Measurements from ENCODE around the gene INTS15.

Gene INTS15

DNA sequence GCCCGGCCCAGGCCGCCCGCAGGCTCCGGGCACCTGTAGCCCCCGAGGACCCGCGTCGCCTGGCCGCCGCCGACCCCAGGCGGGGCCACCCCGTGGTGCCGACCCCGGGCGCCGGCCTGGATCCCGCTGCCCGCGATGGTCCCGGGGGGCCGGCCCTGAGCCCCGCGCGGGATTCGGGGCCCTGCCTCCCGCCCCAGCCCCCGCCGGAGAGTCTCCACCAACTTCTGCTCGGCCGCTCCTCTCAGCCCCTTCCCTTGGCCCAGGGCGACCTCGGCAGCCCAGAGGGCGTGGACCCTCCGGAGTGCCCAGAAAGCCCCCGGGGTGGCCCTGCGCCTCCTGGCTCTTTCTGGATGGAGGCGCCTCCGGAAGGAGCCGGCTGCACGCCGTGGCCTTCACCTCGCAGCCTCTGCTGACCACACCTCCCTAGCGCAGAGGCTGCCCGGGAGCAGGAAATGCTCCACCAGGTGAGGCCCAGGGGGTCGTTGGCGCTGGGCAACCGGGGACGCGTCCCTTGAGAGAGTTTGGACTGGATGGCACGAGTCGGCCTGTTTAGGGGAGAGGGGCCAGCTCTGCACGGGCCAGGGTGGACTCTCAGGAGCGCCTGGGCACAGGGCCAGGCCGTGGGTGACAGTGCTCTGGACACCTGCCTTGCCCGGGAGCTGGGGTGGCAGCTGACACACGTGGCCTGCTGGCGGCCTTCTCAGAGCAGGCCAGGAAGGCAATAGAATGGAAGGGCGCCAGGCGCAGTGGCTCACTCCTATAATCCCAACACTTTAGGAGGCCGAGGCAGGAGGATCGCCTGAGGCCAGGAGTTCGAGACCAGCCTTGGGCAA, 26.1 kb downstream of the INTS15 start:
- Histone ChIP-seq H3K9me3 (no peaks in the 10 kb centered on the region), H3K4me1 (peaks cover 0 to 24% (median 15%) of the 10 kb centered on the region in 4 donors), H3K27ac (peak overlapping the region; percentile 31 to 42), H3K27me3 (no peaks in the 10 kb centered on the region), H3K4me3 (peak overlapping the region; percentile 68 to 72), H3K36me3 (peaks cover 0 to 24% (median 0%) of the 10 kb centered on the region in 3 donors)
- intact Hi-C loops (cut with DNase I; ENCODE audit: low total_unique reads), result no loop called here
- TF ChIP-seq, protein P1, sequence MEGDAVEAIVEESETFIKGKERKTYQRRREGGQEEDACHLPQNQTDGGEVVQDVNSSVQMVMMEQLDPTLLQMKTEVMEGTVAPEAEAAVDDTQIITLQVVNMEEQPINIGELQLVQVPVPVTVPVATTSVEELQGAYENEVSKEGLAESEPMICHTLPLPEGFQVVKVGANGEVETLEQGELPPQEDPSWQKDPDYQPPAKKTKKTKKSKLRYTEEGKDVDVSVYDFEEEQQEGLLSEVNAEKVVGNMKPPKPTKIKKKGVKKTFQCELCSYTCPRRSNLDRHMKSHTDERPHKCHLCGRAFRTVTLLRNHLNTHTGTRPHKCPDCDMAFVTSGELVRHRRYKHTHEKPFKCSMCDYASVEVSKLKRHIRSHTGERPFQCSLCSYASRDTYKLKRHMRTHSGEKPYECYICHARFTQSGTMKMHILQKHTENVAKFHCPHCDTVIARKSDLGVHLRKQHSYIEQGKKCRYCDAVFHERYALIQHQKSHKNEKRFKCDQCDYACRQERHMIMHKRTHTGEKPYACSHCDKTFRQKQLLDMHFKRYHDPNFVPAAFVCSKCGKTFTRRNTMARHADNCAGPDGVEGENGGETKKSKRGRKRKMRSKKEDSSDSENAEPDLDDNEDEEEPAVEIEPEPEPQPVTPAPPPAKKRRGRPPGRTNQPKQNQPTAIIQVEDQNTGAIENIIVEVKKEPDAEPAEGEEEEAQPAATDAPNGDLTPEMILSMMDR (IDR thresholded peaks at IDR 0.05), result no peak
- DNase-seq, result no peak

DNA sequence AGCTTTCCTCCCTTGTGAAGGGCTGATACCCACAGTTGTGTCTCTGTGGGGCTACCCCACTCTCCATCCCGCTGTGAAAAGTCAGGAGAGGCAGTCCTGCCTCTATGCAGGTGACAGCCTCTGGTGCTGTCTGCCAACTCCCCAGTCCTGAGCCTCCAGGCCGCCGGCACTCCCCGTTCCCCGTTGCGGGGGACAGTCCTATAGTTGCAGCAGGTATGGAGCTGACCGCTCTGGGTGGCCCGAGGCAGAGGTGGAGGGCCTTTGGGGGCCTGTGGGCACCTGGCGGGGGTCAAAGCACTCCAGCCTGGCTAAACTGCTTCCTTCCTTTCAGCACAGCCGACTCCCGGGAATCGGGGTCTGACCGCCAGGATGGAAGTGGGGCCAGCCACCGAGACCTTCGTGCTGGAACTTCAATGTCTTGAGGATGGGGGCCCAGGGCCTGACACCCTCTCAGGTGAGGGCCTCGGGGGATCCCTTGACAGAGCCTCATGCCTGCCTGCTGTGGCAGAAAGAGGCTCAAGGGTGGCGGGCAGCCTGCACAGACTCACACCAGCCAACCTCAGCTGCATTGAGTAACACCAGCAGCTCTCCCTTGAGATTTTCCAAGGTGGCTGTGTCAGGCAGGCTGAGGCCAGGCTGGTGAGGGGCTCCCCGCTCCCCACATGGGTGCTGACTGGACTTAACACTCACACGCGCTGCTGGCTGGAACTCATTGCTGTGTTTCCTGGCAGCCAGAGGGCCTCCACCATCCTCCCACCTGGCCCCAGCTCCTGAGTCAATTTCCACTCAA, 27.2 kb downstream of the INTS15 start:
- peaks cover 8 to 36% (median 10%) of the 10 kb centered on the region in 3 donors for H3K36me3 ChIP-seq
- H3K27me3 ChIP-seq, result no peaks in the 10 kb centered on the region
- no peak overlapping the region for H3K4me3 ChIP-seq
- TF ChIP-seq, protein P1 (IDR thresholded peaks at IDR 0.05), result no peak
- no peak for DNase-seq
- no peak overlapping the region for H3K27ac ChIP-seq
- intact Hi-C loops (cut with DNase I; ENCODE audit: low total_unique reads), result no loop called here
- H3K9me3 ChIP-seq, result no peaks in the 10 kb centered on the region
- H3K4me1 ChIP-seq, result peaks cover 0 to 24% (median 15%) of the 10 kb centered on the region in 4 donors

DNA sequence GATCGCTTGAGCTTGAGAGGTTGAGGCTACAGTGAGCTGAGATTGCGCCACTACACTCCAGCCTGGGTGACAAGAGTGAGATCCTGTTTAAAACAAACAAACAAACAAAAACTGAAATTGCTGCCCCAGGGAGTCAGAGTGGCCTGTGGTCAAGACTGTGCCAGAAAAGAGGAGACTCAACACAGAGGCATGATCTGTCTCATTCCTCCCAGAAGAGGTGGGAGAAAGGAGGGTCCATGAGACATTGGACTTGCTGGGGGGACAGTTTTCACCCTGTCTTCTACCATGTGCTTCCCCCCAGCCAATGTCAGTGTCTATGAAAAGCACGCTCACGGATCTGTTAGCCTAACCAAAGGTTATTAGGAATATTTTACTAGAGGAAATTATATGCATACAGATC, 28.8 kb downstream of the INTS15 start:
- Histone ChIP-seq H3K27ac (no peak overlapping the region), H3K9me3 (no peaks in the 10 kb centered on the region), H3K27me3 (no peaks in the 10 kb centered on the region), H3K4me3 (no peak overlapping the region), H3K36me3 (peaks cover 9 to 51% (median 18%) of the 10 kb centered on the region in 3 donors), H3K4me1 (peaks cover 0 to 24% (median 15%) of the 10 kb centered on the region in 4 donors)
- intact Hi-C loops (cut with DNase I; ENCODE audit: low total_unique reads), result no loop called here
- DNase-seq, result no peak
- TF ChIP-seq, protein P1 (IDR thresholded peaks at IDR 0.05), result no peak

DNA sequence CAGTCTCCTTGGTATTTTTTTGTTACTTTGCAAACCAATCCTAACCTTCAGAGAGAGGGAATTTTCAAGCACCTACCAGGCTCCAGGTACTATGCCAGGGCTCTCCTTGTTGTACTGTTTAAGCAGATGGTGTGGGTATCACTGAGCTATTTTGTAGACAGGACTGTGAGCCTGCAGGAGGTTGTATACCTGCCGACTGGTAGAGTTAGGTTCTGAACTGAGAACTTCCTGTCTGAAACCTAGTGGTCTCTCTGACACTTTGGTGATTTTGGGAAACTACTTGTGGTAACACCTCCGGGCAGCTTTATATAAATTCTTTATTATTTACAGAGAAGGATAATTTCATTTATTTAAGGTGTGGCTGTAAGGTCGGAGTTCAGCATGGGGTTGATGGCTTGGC, 30.1 kb downstream of the INTS15 start:
- no peak for DNase-seq
- H3K36me3 ChIP-seq, result peaks cover 14 to 62% (median 22%) of the 10 kb centered on the region in 3 donors

More for the DNA sequence above, 30.1 kb downstream of the INTS15 start:
- Histone ChIP-seq H3K4me3 (no peak overlapping the region), H3K27me3 (no peaks in the 10 kb centered on the region), H3K9me3 (no peaks in the 10 kb centered on the region), H3K27ac (no peak overlapping the region), H3K4me1 (peaks cover 0 to 20% (median 12%) of the 10 kb centered on the region in 4 donors)
- intact Hi-C loops (cut with DNase I; ENCODE audit: low total_unique reads), result no loop called here
- TF ChIP-seq, protein P1 (IDR thresholded peaks at IDR 0.05), result no peak
